Hematopoietic multipotent progenitor cell treated with erythropoietin and hydrocortisone succinate and interleukin-3 and kit ligand, for 15 days (in vitro differentiated cells): ENCODE measurements around the gene DMRT1.
"Not testable (repeated sequence)": the region's sequence is repeated elsewhere in the genome, so short reads cannot be mapped to it uniquely, and the experiment has no call there.

ENCODE experiments used
- DNase-seq: peaks from one replicate; pipeline ENCODE4 v3.0.0-alpha.2; 2015; ENCODE audit warnings: low spot score

The DMRT1 gene

DNA sequence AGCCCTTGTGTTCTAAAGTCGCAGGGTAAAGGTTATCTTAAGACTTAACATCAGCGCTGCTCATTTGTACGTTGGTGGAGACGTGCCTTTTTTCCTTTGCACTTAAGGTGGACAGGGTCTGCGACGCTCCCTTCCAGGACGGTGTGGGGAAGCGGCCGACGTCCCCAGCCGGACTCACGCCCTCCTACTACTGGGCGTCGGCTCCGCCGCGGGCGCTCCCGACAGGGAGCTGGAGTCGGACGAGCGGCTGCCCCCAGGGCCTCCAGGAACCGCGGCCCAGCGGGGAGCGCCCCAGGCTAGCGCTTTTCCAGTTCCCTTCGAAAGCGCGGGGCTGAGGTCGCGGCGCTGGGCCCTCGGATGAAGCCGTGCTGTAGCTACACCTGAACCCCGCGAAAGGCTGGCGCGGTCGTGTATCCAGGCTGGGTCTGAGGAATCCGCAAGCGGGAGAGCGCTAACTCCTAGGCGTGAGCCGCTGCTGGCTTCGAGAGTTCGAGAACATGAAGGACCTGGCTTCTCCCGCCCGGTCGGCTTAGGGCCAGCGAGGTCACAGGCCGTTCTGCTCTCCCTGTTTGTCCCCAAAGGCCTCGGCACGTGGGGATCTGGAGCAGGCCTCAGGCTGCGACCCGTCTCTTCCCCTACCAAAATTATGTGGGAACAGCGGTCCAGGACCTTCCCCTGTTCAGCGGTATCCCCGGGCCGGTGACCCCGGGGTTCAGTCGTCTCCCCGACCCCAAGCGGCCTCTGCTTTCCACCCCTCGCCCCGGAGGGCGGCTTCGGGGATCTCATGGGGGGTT is 131.2 kb downstream of the DMRT1 start:
- no peak for DNase-seq

DNA sequence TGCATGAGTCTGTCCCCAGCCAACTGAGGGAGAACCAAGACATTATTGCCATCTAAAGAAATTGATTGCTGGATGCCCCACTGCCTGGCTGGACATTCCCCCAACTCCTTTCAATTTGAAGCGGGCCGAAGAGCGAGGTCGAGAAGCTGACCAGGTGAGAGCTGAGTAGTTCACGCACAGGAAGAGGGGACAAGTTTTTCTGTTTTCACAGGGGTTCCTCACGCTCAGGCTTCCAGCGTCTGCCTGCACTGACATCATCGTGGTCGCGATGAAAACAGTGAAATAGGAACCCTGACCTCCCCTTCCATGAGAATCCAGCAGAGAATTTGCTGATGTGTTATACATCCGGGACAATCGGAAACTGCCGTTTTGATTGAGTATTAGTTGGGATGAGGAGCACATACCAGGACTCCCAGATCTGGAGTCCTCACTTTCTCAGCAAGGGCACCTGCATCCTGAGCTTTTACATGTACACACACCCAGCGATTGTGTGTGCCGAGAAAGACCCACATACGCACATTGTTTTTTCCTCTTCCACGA is 131.9 kb downstream of the DMRT1 start:
- DNase-seq: no peak

DNA sequence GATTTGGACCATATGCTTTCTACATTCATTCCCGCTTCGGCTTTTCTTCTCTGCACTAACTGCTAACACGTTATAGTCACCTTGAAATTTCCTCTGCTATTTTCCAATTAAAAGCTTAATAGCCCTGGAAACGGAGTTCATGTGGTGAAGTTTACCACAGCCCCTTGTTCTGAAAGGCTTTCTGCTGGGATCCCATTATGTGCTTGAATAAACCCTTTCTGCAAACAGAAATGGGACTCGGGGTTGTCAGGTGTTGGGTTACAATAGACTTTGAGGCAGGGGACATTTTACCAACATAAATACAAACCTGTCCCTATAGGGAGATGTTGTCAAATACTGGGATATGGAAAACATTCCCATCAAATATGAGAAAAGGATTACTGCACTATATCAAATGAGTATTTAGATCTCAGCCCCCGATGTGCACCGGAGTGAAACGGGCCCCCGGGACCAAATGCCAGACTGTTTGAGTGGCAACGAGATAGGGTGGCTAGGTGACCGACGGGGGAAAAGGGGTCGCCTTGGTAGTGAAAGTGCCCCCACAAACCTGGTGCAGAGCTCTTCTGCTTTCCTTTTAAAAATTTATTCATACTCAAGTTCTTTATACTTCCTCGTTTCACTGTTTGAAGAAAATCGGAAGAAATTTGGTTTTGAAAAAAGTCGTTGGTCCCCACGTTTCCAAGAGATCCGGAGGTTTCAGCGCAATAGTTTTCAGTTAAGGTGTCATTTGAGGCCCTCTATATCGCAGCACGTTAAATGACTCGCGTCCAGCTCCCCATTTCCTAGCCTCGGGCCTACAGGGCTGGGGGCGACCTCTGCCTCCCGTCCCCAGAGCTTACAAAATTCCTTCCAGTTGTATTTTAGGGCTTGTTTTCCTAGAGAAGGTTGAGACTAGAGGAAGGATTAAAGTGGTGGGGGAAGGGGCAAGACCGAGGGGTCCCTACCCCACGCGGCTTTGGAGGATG is 132.8 kb downstream of the DMRT1 start:
- DNase-seq: no peak

DNA sequence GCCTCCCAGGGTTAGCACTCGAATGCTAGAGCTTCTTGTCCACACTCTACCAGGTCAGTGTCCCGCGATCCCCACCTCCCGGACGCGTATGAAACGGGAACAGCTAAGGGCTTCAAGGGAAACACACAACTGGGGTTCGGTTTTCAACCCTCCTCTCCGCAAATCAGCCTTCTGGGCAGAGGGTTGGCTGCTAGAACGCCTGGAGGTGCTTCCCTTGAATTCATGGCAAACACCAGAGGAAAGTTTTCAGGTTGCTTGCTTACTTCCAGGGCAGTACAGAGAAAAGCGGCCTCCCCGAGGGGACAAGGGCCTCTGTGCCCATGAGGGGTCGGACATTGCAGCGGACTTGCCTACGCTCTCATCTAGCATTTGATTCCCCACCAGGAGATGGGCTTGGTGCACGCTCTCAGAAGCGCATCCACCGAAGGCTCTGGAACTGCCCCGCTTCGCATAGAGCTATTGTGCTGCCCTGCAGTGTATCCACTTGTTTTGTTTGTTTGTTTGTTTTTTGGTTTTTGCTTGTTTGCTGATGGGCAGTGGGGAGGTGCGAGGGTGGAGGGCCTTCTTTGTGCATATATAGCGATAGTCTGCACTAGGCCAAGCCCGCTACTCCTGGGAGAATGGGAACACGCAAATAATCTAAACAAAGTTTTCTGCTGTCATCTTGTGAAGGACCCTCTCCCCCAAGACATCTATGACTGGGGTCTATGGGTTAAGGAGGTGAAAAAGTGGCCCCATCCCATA is 133.7 kb downstream of the DMRT1 start:
- no peak for DNase-seq

DNA sequence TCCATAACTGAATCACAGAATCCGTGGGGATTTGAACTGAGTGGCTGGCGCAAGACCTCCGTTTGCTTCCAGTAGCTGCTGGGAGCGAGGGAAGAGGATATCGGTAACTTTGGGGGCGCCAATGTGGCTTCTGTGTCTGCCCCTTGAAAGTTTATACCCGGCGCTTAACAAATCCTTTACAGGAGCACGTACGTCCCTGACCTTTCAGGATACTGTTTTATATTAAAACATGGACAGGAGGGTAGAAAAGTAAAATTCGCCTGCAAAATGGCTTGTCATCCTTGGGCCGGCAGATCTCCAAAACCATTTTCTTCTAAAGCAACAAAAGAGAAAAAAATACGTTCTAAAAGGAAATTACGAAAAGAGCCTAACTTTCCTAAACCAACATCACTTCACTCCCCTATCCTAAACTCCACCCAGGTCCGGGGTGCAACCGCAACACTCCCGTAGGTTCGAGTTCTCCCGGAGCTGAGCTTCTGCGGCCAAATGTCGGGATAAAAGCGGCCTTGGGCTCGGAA is 134.3 kb downstream of the DMRT1 start:
- DNase-seq: no peak

DNA sequence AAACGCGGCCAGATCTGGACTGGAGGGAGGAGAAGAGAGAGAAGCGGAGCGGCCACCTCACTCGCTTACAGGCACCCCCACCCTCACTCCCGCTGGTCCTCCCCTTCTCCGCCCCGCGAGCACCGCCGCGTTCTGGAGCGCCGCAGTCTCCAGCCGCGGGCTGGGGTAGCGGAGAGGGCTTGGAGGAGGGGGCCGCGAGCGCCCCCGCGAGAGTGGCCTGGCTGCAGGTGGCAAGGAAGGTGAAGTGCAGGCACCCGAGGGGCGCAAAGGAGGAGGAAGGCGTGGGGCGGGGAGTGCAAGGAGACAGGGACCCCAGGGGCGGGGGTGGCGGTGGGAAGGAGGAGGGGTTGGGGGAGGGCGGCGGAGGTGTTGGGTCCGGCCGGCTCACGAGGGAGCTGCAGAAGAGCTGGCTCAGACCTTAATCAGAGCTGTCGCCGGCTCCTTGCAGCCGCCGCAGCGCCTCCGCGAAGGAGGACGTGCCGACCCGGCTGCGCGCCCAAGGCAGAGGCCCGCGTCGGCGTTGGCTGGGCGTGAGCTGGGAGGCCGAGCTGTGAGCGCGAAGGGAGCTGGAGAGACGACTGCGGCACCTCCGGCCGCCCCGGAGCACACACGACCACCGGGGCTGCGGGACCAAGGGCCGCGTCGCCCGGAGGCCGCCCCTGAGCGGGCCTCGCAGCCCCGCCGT is 134.9 kb downstream of the DMRT1 start, which contains the start of gene DMRT3:
Gene DMRT3 (plus strand): TSS at position 398 of the 685 bp plus-strand sequence. CDS start 347 bp downstream, outside the sequence.
- no peak for DNase-seq

DNA sequence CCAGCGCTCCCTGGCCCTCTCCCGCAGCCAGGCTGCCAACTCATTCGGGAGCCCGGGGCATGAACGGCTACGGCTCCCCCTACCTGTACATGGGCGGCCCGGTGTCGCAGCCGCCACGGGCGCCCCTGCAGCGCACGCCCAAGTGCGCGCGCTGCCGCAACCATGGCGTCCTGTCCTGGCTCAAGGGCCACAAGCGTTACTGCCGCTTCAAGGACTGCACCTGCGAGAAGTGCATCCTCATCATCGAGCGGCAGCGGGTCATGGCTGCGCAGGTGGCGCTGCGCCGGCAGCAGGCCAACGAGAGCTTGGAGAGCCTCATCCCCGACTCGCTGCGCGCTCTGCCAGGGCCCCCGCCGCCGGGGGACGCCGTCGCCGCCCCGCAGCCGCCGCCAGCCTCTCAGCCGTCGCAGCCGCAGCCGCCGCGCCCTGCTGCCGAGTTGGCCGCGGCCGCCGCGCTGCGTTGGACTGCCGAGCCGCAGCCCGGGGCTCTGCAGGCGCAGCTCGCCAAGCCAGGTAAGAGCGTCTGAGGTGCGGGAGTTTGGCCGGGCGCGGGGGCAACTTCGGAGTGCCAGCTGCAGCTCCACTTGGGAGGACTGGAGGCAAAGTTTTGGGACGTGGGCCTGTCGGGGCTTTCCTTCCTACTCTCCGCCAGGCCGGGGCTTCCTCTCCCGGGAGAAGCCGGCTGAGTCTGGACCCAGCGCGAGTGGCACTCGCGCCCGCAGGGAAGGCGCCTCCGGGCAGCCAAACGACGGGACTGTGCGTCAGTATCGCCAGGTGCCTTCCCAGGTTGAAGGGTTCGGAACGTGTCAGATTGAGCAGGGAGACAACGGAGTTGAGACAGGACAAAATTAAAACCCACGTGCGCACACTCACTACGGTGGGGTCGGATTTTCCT is 135.7 kb downstream of the DMRT1 start:
- DNase-seq: no peak

DNA sequence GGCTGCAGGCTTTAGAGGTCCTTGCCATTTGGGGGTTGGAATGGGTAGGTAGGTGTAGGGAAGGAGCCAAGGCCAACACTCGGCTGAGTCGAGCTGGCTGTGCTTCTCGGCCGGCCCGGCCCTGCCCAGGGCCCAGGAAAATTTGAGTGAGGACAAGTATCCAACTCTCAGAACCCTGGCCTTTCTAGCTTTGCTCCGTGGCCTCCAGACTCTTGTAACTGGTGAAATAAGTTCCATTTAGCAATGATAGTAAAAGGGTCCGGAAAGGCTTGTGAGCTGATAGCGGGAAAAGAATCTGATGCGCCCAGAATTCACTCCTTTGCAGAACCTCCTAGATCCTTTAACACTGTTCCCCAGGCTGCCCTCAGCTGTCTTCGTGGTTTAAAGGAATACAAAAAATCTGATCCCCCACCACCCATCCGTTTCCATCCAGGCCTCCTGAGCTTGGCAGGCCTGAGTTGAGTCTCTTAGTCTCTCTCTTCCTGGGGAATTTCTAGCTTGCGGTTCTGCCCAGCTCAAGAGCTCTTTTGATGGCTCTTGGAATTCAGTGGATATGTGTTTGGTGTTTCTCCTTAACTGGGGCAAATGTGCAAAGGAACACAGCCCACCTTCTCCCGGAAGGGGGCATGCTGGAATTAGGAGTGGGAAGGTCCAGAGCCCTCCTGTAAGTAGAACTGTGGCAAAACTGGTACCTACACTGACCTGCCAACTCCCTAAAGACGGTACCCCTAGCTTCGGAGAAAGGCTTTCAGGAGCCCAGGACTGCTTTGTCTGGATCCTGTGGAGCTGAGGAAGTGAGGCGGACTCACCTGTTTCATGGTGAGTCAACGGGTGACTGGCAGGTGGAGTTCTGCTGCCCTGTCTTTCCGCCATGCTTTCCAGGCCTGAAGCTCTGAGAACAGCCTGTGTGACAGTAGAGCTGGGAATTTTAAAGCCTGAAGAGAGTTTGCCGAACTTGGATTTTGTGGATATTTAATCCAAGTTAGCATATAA is 136.6 kb downstream of the DMRT1 start:
- DNase-seq: no peak

DNA sequence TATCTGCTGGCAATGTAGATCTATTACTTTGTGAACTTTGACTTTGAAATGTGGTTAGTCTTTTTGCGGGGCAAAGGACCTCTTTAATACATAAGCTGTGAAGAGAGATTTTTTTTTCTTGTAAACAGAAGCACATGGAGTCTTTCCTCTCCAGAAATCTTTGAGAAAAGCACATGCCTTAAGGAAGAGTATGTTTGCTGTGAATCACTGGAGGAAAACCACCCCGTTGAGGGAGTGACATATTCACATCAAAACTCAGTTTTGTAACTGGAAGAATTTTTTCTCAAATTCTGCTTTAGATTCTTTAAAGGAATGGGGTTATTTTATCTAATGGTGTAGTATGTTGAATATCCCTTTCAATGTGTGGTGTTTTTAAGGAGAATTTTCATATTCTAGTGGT is 138.5 kb downstream of the DMRT1 start:
- no peak for DNase-seq

DNA sequence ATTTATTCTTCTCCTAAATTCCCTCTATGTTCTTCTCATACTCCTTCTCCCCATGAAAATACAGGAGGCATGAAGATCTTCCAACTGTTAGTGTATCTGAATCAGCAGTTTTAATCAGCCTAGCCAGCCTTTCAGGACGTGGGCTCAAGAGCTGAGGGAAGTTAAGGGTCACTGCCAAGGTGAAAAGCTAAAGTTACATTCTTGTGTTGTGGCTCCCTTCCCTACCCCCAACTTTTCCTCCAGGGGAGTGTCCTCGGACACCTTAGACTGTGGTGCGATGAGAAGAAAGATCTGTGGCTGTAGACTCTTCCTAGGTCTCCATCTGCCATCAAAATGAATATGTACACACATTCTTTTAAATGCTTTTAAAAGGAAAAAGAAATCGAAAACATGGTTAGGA is 139.1 kb downstream of the DMRT1 start:
- DNase-seq: no peak

DNA sequence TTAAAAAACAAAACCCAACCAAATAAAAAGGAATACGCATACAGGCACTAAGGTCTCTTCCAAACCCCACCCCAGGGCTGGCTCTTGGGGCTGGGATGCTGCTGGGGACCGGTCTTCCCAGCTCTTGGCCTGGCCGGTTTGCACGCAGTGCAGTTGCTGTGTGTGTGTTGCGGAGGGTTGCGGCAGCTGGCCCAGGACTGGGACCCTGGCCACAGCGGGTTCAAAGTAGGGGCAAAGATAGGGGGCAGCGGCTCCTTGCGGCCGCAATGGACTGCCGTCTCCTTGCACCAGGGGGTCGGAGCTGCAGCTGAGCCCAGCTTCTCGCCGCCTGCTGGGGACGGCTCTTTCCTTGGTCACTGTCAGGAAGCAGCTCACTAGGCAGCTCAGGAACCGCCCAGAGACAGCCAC is 140.0 kb downstream of the DMRT1 start:
- DNase-seq: no peak

DNA sequence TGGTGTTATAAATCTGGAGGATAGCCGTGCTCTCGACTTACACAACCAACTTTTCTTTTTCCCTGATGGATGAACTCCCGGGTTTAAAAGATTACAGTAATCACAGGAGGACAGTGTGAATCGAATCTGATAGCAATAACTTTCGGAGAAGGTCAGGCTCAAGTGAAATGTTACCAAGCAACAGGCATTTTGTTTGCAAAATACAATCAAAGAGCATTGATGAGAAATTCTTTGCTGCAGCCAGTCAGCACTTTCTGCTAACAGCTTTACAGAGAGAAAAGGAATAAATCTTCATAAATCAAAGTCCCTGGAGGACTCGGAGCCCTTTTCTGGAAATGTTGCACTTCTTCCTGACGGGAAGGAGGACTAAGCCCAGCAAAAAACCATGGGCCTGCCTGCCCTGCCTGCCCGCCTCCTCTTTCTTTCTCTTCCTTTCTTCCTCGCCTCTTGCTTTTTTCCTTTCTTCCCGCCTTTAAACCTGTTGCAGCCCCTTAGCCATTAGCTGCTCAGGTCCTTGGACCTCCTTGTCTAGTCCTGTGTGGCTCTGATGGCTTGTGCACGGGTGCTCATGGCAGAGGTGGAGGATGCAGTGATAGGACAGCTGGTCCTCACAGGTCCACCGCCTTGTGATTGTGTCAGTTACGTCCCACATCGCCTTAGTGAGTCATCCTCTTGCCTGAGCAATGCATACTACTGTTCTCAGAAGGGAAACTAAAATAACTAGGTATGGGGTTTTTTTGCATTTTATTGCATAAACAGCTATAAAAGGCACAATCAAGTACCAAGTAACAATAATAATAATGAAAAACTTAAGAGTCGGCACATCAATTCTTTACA is 141.1 kb downstream of the DMRT1 start:
- no peak for DNase-seq

DNA sequence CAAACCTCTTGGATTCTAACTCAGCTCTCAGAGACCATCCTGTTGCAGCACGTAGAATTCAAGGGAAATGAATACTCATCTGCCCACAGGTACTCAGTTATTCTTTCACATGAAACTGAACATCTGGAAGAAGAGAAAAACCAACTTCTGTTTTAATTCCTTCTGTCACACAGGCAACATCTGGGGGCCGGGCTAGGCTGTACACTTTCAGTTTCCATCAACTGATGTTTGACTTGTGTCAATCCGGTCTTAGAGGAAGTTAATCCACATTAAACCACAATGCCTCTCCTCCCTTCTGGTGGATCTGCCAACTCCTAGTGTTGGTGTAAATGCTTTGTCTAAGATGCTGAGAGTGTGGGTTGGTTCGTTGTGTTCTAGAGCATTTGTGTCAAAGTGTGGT is 152.5 kb downstream of the DMRT1 start:
- no peak for DNase-seq

DNA sequence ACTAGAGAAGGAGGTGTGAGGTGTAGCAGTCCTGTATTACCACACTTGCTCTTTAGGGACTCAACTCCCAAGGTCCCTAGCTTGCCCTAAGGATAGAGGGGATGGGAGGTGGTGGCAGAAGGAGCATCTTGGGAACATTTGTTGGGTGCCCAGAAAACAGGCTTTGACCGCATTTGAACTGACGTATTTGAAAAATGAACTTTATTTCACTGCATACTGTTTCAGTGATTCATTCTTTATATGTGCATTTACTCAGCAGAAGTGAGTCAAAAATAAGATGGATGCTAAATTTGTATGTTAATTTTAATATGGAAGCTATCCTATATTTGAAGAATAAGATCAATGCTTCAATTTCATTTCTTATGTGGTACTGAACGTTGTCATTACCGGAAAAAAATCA is 153.7 kb downstream of the DMRT1 start:
- DNase-seq: no peak

DNA sequence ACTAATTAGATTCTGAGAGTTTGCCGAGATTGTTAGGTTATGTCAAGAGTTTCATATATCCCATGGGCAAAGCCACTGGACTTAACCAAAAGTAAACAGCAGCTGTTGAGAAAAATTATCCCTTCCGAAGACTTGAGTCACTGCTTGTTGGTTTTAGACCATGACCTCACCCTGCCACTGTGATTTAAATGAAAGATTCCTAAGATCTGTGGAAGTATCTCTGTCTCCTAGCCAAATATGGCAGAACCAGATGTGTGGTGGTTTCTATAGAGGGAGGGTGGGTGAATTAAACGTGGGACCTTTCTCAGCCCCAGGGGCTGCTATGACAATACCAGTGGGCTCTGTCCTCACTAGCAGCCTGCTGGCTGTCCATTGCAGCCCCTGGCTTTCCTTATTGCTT is 154.3 kb downstream of the DMRT1 start:
- DNase-seq: no peak

DNA sequence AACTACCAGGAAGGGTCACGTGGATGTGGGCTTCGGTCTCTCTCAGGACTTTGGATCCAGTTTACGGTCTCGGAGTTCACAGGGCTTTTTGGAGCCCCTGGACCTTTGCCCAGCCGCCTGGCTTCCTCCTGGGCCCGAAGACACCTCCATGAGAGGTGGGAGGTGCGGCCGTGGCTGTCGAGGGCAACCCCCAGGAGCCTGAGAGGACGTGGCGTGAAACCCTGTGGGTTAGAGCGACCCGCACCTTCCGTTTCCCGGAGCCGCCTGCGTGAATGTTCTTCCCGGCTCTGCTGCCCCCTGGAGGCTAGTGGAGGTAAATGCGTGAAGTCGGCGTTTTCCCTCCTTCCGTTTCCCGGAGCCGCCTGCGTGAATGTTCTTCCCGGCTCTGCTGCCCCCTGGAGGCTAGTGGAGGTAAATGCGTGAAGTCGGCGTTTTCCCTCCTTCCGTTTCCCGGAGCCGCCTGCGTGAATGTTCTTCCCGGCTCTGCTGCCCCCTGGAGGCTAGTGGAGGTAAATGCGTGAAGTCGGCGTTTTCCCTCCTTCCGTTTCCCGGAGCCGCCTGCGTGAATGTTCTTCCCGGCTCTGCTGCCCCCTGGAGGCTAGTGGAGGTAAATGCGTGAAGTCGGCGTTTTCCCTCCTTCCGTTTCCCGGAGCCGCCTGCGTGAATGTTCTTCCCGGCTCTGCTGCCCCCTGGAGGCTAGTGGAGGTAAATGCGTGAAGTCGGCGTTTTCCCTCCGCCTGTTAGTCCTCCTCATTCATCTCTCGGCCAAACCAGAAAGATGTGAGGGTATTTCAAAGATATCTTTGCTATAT is 157.0 kb downstream of the DMRT1 start:
- not testable (repeated sequence) for DNase-seq

DNA sequence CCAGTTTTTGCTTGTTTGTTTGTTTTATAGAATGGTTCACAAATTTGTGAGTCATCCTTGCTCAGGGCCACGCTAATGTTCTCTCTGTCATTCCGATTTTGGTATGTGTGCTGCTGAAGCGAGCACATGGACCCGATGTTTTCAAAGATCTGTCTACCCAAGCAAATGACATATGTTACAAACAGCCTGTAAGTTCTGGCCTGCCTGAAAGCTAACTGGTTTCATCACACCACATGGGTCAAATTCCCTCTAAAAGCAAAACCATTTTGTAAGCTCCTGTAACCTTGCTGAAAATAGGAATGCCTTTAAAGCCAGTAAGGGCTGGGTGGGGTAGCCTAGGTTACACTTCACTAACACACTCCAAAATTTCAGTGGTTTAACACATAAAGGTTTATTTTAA is 160.3 kb downstream of the DMRT1 start:
- DNase-seq: no peak
